HL-60 (cell line): ENCODE measurements around the gene NPDC1.

Source experiments
- DNase-seq, 2 experiments: peaks; one replicate each; pipeline ENCODE4 v3.0.0-alpha.2; 2010 to 2020; ENCODE audit warnings: low read depth in 1 of 2, low spot score in 1 of 2
- H3K27ac ChIP-seq: fragments of 250-450 bp; sonication (Bioruptor Pico); replicated peaks from 2 replicates; pipeline ENCODE4 v1.5.1; 2020; ENCODE audit warnings: mild to moderate bottlenecking, moderate library complexity
- H3K27me3 ChIP-seq: fragments of 250-450 bp; sonication (Bioruptor Pico); 2 replicates; pipeline ENCODE4 v1.5.1; 2021; ENCODE audit warnings: mild to moderate bottlenecking, moderate library complexity; ENCODE audit not compliant: insufficient read depth, poor library complexity, severe bottlenecking
- H3K4me3 ChIP-seq: replicated peaks from 2 replicates; pipeline ENCODE4 v1.5.1; 2011; ENCODE audit warnings: mild to moderate bottlenecking, control low read depth, low read length; ENCODE audit not compliant: insufficient read depth
- GABPA ChIP-seq: IDR thresholded peaks from 2 replicates; pipeline ENCODE4 v1.6.1; 2012; ENCODE audit warnings: low read depth
- POLR2AphosphoS5 ChIP-seq: IDR thresholded peaks from 2 replicates; pipeline ENCODE4 v1.6.1; 2012; ENCODE audit warnings: low read depth
- SPI1 ChIP-seq: IDR thresholded peaks from 2 replicates; pipeline ENCODE4 v1.6.1; 2012; ENCODE audit warnings: low read depth, mild to moderate bottlenecking, borderline replicate concordance
- TF ChIP-seq, protein P1 (sequence below): IDR thresholded peaks from 2 replicates; pipeline ENCODE4 v1.6.1; 2012; ENCODE audit warnings: low read depth; ENCODE audit not compliant: insufficient replicate concordance
- TF ChIP-seq, protein P2 (sequence below): IDR thresholded peaks from one replicate; pipeline ENCODE4 v1.5.1; 2011; ENCODE audit warnings: low read length, control low read depth, inconsistent platforms; ENCODE audit not compliant: insufficient read depth

NPDC1 gene

DNA sequence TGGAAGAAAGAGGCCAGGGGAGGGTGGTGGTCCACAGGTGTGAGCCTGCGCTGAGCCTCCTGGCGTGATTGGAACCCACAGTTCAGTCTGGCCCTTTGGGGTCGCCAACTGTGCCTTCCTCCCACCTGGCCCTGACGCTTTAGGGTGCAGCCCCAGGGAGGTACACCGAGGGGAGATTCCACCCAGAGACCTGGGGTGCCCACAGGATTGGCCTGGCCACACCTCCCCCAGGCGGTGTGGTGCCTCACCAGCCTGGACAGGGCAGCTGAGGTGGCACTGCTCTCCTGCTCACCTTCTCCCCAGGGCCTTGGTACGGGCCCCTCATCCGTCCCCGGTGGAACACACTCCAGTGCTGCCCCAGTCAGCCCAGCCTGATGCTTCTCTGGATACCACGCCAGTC, 48.6 kb downstream of the NPDC1 start:
- Histone ChIP-seq H3K27me3 (no peaks in the 10 kb centered on the region), H3K4me3 (no peak overlapping the region), H3K27ac (no peak overlapping the region)
- no peak for DNase-seq
- TF ChIP-seq, protein P1, sequence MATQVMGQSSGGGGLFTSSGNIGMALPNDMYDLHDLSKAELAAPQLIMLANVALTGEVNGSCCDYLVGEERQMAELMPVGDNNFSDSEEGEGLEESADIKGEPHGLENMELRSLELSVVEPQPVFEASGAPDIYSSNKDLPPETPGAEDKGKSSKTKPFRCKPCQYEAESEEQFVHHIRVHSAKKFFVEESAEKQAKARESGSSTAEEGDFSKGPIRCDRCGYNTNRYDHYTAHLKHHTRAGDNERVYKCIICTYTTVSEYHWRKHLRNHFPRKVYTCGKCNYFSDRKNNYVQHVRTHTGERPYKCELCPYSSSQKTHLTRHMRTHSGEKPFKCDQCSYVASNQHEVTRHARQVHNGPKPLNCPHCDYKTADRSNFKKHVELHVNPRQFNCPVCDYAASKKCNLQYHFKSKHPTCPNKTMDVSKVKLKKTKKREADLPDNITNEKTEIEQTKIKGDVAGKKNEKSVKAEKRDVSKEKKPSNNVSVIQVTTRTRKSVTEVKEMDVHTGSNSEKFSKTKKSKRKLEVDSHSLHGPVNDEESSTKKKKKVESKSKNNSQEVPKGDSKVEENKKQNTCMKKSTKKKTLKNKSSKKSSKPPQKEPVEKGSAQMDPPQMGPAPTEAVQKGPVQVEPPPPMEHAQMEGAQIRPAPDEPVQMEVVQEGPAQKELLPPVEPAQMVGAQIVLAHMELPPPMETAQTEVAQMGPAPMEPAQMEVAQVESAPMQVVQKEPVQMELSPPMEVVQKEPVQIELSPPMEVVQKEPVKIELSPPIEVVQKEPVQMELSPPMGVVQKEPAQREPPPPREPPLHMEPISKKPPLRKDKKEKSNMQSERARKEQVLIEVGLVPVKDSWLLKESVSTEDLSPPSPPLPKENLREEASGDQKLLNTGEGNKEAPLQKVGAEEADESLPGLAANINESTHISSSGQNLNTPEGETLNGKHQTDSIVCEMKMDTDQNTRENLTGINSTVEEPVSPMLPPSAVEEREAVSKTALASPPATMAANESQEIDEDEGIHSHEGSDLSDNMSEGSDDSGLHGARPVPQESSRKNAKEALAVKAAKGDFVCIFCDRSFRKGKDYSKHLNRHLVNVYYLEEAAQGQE: no peak

DNA sequence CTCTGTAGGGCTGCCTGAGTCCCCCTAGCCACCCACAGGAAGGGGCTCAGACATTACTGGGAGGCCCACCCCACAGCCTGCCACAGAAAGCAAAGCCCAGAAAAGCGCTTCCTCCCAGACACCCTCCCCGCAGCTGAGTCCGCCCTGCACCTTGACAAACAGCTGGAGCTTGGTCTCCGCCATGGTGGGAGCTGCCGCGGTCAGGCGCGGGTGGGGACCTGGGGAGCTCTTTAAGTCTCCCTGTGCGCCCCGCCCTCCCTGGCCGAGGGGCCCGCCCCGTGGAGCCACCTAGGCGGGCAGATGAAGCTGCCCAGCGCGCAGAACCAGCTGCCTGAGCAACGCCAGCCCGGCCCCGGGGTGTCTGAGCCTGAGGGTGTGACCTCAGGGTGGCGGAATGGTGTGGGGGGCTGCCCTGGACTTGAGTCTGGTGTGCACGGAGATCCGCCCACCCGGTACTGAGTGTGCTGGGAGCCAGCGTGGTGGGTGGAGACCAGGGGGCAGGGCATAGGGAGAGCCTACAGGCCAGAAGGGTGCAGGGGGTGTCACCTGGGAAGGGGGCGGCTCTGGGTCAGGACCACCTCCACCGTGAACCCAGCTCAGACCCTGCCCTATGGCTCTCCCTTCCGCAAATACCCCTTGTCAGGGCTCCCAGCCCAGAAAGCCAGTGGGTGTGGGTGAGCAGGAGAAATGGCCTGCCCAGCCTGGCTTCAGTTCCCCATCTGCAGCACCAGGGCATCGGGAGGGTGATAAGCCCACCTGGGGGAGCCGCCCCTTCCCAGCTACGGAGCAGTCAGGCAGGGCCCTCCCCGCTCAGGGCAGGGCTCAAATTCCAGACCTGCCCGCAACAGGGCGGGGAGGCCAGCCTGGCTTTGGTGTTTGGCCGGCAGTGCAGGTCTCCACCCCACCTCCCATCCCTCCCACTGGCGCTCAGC, 49.4 kb downstream of the NPDC1 start, which contains the start of gene CLIC3:
Gene CLIC3, minus strand, starts transcription at position 208 of the 932 bp plus-strand sequence. Its CDS starts 25 bp downstream, at position 183.
- TF ChIP-seq POLR2AphosphoS5: no peak; the same call in 1 of the 2 replicates
- TF ChIP-seq, protein P1: no peak
- TF ChIP-seq GABPA: no peak
- no peak; the same call in 1 of the 2 replicates for TF ChIP-seq SPI1
- TF ChIP-seq, protein P2, sequence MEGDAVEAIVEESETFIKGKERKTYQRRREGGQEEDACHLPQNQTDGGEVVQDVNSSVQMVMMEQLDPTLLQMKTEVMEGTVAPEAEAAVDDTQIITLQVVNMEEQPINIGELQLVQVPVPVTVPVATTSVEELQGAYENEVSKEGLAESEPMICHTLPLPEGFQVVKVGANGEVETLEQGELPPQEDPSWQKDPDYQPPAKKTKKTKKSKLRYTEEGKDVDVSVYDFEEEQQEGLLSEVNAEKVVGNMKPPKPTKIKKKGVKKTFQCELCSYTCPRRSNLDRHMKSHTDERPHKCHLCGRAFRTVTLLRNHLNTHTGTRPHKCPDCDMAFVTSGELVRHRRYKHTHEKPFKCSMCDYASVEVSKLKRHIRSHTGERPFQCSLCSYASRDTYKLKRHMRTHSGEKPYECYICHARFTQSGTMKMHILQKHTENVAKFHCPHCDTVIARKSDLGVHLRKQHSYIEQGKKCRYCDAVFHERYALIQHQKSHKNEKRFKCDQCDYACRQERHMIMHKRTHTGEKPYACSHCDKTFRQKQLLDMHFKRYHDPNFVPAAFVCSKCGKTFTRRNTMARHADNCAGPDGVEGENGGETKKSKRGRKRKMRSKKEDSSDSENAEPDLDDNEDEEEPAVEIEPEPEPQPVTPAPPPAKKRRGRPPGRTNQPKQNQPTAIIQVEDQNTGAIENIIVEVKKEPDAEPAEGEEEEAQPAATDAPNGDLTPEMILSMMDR: no peak
- Histone ChIP-seq H3K27ac (no peak within 1 kb of the TSS), H3K27me3 (no peaks in the 10 kb centered on the region), H3K4me3 (no peak within 1 kb of the TSS)
- DNase-seq: peak; percentile 19 to 60

DNA sequence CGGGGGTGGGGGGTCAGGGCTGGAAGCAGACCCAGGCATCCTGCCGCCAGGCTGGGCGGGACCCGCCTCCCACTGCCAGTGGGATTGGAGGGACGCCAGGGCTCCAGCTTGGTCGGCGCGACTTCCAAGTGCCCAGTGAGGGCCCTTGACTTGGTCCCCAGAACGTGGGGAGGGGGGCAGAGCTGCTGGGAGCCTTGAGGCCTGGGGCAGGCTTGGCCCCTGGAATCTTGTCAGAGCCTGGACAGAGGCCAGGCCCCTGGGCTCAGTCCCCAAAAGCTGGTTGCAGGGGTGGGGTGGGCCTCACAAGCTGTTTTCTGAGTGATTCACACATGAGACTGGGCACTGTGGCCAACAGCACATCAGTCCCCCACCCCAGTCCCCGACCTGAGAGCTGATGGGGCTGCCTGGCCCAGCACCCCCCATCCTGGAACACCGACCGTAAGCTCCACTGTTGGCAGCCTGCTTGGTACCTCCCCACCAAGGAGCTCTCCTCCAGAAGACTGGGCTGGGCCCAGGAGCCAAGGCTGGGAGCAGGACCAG, 50.1 kb downstream of the NPDC1 start:
- Histone ChIP-seq H3K27me3 (no peaks in the 10 kb centered on the region), H3K27ac (no peak overlapping the region), H3K4me3 (no peak overlapping the region)
- DNase-seq: no peak
- TF ChIP-seq GABPA: no peak
- TF ChIP-seq POLR2AphosphoS5: no peak
- TF ChIP-seq, protein P1: no peak
- no peak for TF ChIP-seq SPI1
- TF ChIP-seq, protein P2: no peak
